22Rv1 (cell line): ENCODE measurements around the gene RDH11.

Source experiments
- CTCF ChIP-seq: fragments of 450-650 bp; IDR thresholded peaks from 2 replicates; pipeline ENCODE4 v1.5.1; 2017; ENCODE audit warnings: mild to moderate bottlenecking
- ZFX ChIP-seq: fragments of 450-650 bp; IDR thresholded peaks from 2 replicates; pipeline ENCODE4 v1.6.1; 2017; ENCODE audit warnings: antibody characterized with exemption, borderline replicate concordance

GRCh38 chr14:67722293-67722692 is 26.7 kb upstream of the RDH11 start:
- TF ChIP-seq CTCF (no peak), ZFX (no peak)
